HepG2 (cell line): ENCODE results near the gene ZP2. TPM values are rescaled to one million over a fixed set of nuclear protein-coding genes. Genes with fewer than 3 reads are reported as not detected.

Experiments
- AHDC1 ChIP-seq: sonication (generic); formaldehyde crosslinking; IDR thresholded peaks from 2 replicates; pipeline ENCODE4 v1.5.1; 2020; ENCODE audit warnings: mild to moderate bottlenecking, missing genetic modification reagents, borderline replicate concordance
- BRCA1 ChIP-seq: sonication (generic); formaldehyde crosslinking; IDR thresholded peaks from 2 replicates; pipeline ENCODE4 v1.4.0; 2020; ENCODE audit warnings: missing genetic modification reagents
- BRD4 ChIP-seq: sonication (generic); formaldehyde crosslinking; IDR thresholded peaks from 2 replicates; pipeline ENCODE4 v1.4.0; 2020; ENCODE audit warnings: missing genetic modification reagents
- CENPX ChIP-seq: sonication (generic); formaldehyde crosslinking; IDR thresholded peaks from 2 replicates; pipeline ENCODE4 v1.9.0; 2021; ENCODE audit warnings: mild to moderate bottlenecking, missing genetic modification reagents, moderate library complexity
- DPF2 ChIP-seq: sonication (generic); formaldehyde crosslinking; IDR thresholded peaks from 2 replicates; pipeline ENCODE4 v1.4.0; 2020; ENCODE audit warnings: mild to moderate bottlenecking, low read depth, missing genetic modification reagents, borderline replicate concordance
- HOXD1 ChIP-seq: sonication (generic); formaldehyde crosslinking; IDR thresholded peaks from 2 replicates; pipeline ENCODE4 v1.5.0; 2020; ENCODE audit warnings: missing genetic modification reagents
- MAX ChIP-seq: IDR thresholded peaks from 2 replicates; pipeline ENCODE4 v1.6.1; 2012; ENCODE audit warnings: inconsistent platforms
- MYC ChIP-seq: sonication (generic); formaldehyde crosslinking; IDR thresholded peaks from 2 replicates; pipeline ENCODE4 v1.9.0; 2021; ENCODE audit warnings: missing genetic modification reagents, borderline replicate concordance
- POLR2A ChIP-seq, 2 experiments: IDR thresholded peaks; 2 replicates each; pipeline ENCODE4 v1.6.1; 2011; ENCODE audit warnings: low read depth in 2 of 2, low read length in 2 of 2, mild to moderate bottlenecking in 1 of 2, moderate library complexity in 1 of 2; ENCODE audit not compliant: insufficient read depth in 1 of 2
- PRDM10 ChIP-seq: sonication (generic); formaldehyde crosslinking; IDR thresholded peaks from 2 replicates; pipeline ENCODE4 v1.4.0; 2020; ENCODE audit warnings: low read depth, missing genetic modification reagents
- SOX13 ChIP-seq, 3 experiments: fragments of 450-650 bp in 1 of 3; sonication (generic) in 1 of 3; formaldehyde crosslinking in 1 of 3; IDR thresholded peaks in 2 of 3; conservative IDR thresholded peaks in 1 of 3; 2 replicates each; pipeline versions ENCODE4 v1.5.0 to v1.6.1; 2016 to 2020; ENCODE audit warnings: antibody characterized with exemption in 1 of 3, mild to moderate bottlenecking in 1 of 3, missing compliant biosample characterization in 1 of 3, missing genetic modification reagents in 1 of 3, moderate library complexity in 1 of 3
- ZMYM2 ChIP-seq: sonication (generic); formaldehyde crosslinking; IDR thresholded peaks from 2 replicates; pipeline ENCODE4 v1.8.0; 2022; ENCODE audit warnings: mild to moderate bottlenecking, missing genetic modification reagents
- ZNF180 ChIP-seq: sonication (generic); formaldehyde crosslinking; IDR thresholded peaks from 2 replicates; pipeline ENCODE4 v1.4.0; 2020; ENCODE audit warnings: low read depth, missing genetic modification reagents, borderline replicate concordance
- ZNF207 ChIP-seq: fragments of 450-650 bp; IDR thresholded peaks from 2 replicates; pipeline ENCODE4 v1.6.1; 2016; ENCODE audit warnings: antibody characterized with exemption, borderline replicate concordance
- ZNF232 ChIP-seq: sonication (generic); formaldehyde crosslinking; IDR thresholded peaks from 2 replicates; pipeline ENCODE4 v1.4.0; 2020; ENCODE audit warnings: missing genetic modification reagents, borderline replicate concordance
- ZNF362 ChIP-seq: sonication (generic); formaldehyde crosslinking; IDR thresholded peaks from 2 replicates; pipeline ENCODE4 v1.4.0; 2020; ENCODE audit warnings: missing genetic modification reagents, mild to moderate bottlenecking, borderline replicate concordance
- ZNF530 ChIP-seq: sonication (generic); formaldehyde crosslinking; IDR thresholded peaks from 2 replicates; pipeline ENCODE4 v1.5.0; 2020; ENCODE audit warnings: low read depth, mild to moderate bottlenecking, missing genetic modification reagents
- ZNF7 ChIP-seq: IDR thresholded peaks from 2 replicates; pipeline ENCODE4 v1.6.1; 2016; ENCODE audit warnings: missing biosample characterization, missing genetic modification reagents
- ZNF782 ChIP-seq: sonication (generic); formaldehyde crosslinking; IDR thresholded peaks from 2 replicates; pipeline ENCODE4 v1.4.0; 2020; ENCODE audit warnings: missing genetic modification reagents, mild to moderate bottlenecking, borderline replicate concordance
- polyA plus RNA-seq, 8 experiments: library from polyadenylated mRNA; depleted of rRNA in 3 of 8; stranded (reverse) in 7 of 8; unstranded in 1 of 8; fragments of >200 nt; fragmentation: Illumina TruSeq in 4 of 8; extraction: Trizol in 4 of 8; gene quantifications; 2 replicates each; pipeline versions ENCODE4 v1.2.1 to v1.2.3, GENCODE V29; 2011 to 2016; ENCODE audit warnings: low read depth in 4 of 8, missing spikeins in 1 of 8, mixed read lengths in 1 of 8; ENCODE audit not compliant: insufficient read depth in 1 of 8
- total RNA-seq, 5 experiments: library from RNA; depleted of rRNA; stranded (reverse); fragments of >200 nt; fragmentation: Illumina TruSeq; extraction: Trizol; gene quantifications; 2 replicates each; pipeline ENCODE4 v1.2.3, GENCODE V29; 2016; ENCODE audit warnings: low read depth in 1 of 5

The ZP2 gene
- total and polyA plus RNA-seq, 2 of the 13 experiments (the other 11 are each of a cell fraction or from before 2014, with no cell fraction given) = not detected

GRCh38 chr16:21156767-21157467 is 54.5 kb downstream of the ZP2 start (continued):
- no peak for TF ChIP-seq AHDC1
- TF ChIP-seq MYC (CRISPR knock-in tag) = no peak
- no peak for TF ChIP-seq ZNF782 (CRISPR knock-in tag)
- TF ChIP-seq BRCA1 = no peak
- no peak for TF ChIP-seq ZNF530 (CRISPR knock-in tag)
- TF ChIP-seq CENPX (CRISPR knock-in tag) = no peak
- TF ChIP-seq ZNF232 (CRISPR knock-in tag) = no peak
- no peak for TF ChIP-seq POLR2A (IDR thresholded peaks at IDR 0.05; ENCODE audit: insufficient read depth in 1 of 2, low read depth in 2 of 2, low read length in 2 of 2)
- no peak for TF ChIP-seq ZNF180
- peak; percentile 48; the same call in 1 of the 2 replicates for TF ChIP-seq ZNF362 (CRISPR knock-in tag)
- TF ChIP-seq SOX13 (IDR thresholded peaks at IDR 0.05) = no peak
- TF ChIP-seq SOX13 (CRISPR knock-in tag; conservative IDR thresholded peaks at IDR 0.05 in 1 of 2, IDR thresholded peaks at IDR 0.05 in 1 of 2) = 0 out of 4 replicates have a peak, but pooled peaks of 1 of the 2 experiments have one; percentile 9
- TF ChIP-seq HOXD1 (CRISPR knock-in tag) = no peak
- TF ChIP-seq ZMYM2 = no peak
- no peak for TF ChIP-seq ZNF207
- no peak for TF ChIP-seq DPF2 (CRISPR knock-in tag)
- TF ChIP-seq ZNF7 (CRISPR knock-in tag) = no peak
- TF ChIP-seq MAX = no peak; the same call in 1 of the 2 replicates
- TF ChIP-seq PRDM10 (CRISPR knock-in tag) = no peak
- TF ChIP-seq BRD4 = no peak
